Naive B cell (primary cell): ENCODE results near the gene CHAT. TPM values are rescaled to one million over a fixed set of nuclear protein-coding genes. Genes with fewer than 3 reads are reported as not detected.

ENCODE experiments used
- ATAC-seq, 2 donors: fragments of 150-1000 bp; cut with Tn5 transposase; 2 replicates each; pipeline ENCODE4 v1.10.0; 2021; ENCODE audit warnings: low read depth in 2 of 2, mild to moderate bottlenecking in 2 of 2, moderate library complexity in 2 of 2
- DNase-seq: peaks from one replicate; pipeline ENCODE4 v3.0.0; 2022
- H3K27ac Mint-ChIP-seq, 6 donors: one replicate each; pipeline ENCODE4 v1.8.0; 2020 to 2022; ENCODE audit warnings: mild to moderate bottlenecking in 6 of 6, mixed read lengths in 6 of 6, moderate library complexity in 5 of 6, inconsistent platforms in 2 of 6
- H3K27me3 Mint-ChIP-seq, 3 donors: one replicate each; pipeline ENCODE4 v1.8.0; 2021 to 2022; ENCODE audit warnings: mixed read lengths in 3 of 3, mild to moderate bottlenecking in 1 of 3
- H3K36me3 Mint-ChIP-seq, 2 donors: one replicate each; pipeline ENCODE4 v1.8.0; 2020 to 2022; ENCODE audit warnings: mixed read lengths in 2 of 2, inconsistent platforms in 1 of 2, mild to moderate bottlenecking in 1 of 2
- H3K4me1 Mint-ChIP-seq, 3 donors: one replicate each; pipeline ENCODE4 v1.8.0; 2020 to 2022; ENCODE audit warnings: mixed read lengths in 3 of 3, inconsistent platforms in 1 of 3, mild to moderate bottlenecking in 1 of 3, moderate library complexity in 1 of 3
- H3K4me3 Mint-ChIP-seq, 8 donors: one replicate each; pipeline ENCODE4 v1.8.0; 2020 to 2022; ENCODE audit warnings: mild to moderate bottlenecking in 8 of 8, mixed read lengths in 8 of 8, moderate library complexity in 8 of 8, inconsistent platforms in 2 of 8
- H3K9me3 Mint-ChIP-seq, 7 donors: one replicate each; pipeline ENCODE4 v1.8.0; 2020 to 2022; ENCODE audit warnings: mixed read lengths in 7 of 7, mild to moderate bottlenecking in 5 of 7, inconsistent platforms in 2 of 7, moderate library complexity in 1 of 7
- polyA plus RNA-seq, 6 donors: library from polyadenylated mRNA; unstranded; fragments of 300-500 nt; fragmentation: Illumina TruSeq; gene quantifications; one replicate each; pipeline ENCODE4 v1.2.3, GENCODE V29; 2021; ENCODE audit warnings: low read depth in 6 of 6

Gene CHAT
- polyA plus RNA-seq, 6 donors from 2014 or later: not detected

DNA sequence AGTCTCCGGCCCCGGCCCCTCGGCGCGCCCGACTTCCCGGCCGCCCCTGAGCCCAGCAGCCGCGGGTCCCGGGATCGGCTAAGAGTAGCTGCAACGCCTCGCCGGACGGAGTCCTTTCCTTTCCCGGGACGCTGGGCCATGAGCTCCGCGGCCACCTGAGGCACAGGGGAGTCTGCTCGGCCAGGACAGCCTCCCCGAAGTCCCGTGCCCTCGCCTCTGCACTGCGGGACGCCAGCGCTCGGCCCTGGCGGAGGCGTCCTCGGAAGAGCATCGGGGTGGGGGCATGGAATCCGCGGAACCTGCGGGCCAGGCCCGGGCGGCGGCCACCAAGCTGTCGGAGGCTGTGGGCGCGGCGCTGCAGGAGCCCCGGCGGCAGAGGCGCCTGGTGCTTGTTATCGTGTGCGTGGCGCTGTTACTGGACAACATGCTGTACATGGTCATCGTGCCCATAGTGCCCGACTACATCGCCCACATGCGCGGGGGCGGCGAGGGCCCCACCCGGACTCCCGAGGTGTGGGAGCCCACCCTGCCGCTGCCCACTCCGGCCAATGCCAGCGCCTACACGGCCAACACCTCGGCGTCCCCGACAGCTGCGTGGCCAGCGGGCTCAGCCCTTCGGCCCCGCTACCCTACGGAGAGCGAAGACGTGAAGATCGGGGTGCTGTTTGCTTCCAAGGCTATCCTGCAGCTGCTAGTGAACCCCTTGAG, 3.2 kb upstream of the CHAT start:
- H3K27ac Mint-ChIP-seq: no peak overlapping the region
- DNase-seq: no peak
- no peak for ATAC-seq
- H3K4me1 Mint-ChIP-seq: peaks cover 21 to 40% (median 27%) of the 10 kb centered on the region in 3 donors
- peaks cover 2 to 20% (median 8%) of the 10 kb centered on the region in 7 donors for H3K9me3 Mint-ChIP-seq
- no peak overlapping the region for H3K4me3 Mint-ChIP-seq
- peaks cover 51 to 85% (median 84%) of the 10 kb centered on the region in 3 donors for H3K27me3 Mint-ChIP-seq
- peaks cover 0 to 30% of the 10 kb centered on the region in 2 donors for H3K36me3 Mint-ChIP-seq

DNA sequence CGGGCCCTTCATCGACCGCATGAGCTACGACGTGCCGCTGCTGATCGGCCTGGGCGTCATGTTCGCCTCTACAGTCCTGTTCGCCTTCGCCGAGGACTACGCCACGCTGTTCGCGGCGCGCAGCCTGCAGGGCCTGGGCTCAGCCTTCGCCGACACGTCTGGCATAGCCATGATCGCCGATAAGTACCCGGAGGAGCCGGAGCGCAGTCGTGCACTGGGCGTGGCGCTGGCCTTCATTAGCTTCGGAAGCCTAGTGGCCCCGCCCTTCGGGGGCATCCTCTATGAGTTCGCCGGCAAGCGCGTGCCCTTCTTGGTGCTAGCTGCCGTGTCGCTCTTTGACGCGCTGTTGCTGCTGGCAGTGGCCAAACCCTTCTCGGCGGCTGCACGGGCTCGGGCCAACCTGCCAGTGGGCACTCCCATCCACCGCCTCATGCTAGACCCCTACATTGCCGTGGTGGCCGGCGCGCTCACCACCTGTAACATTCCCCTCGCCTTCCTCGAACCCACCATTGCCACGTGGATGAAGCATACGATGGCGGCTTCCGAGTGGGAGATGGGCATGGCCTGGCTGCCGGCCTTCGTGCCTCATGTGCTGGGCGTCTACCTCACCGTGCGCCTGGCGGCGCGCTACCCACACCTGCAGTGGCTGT, 2.5 kb upstream of the CHAT start:
- no peak overlapping the region for H3K27ac Mint-ChIP-seq
- no peak for DNase-seq

DNA sequence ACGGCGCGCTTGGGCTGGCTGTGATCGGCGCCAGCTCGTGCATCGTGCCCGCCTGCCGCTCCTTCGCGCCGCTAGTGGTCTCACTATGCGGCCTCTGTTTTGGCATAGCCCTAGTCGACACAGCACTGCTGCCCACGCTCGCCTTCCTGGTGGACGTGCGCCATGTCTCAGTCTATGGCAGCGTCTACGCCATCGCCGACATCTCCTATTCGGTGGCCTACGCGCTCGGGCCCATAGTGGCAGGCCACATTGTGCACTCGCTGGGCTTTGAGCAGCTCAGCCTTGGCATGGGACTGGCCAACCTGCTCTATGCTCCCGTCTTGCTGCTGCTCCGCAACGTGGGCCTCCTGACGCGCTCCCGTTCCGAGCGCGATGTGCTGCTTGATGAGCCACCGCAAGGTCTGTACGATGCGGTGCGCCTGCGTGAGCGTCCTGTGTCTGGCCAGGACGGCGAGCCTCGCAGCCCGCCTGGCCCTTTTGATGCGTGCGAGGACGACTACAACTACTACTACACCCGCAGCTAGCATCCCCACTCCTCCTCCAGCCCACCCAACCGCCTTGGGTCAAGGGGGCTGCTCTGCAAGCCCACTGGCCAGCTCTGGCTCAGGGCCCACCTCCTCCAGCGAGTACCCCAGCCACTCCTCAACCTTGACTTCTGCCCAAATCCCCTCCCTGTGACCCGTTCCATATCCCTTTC, 1.9 kb upstream of the CHAT start:
- ATAC-seq (no peak), DNase-seq (no peak)
- peaks cover 48 to 86% (median 84%) of the 10 kb centered on the region in 3 donors for H3K27me3 Mint-ChIP-seq
- peak overlapping the region in 1 of 6 donors; percentile 33 for H3K27ac Mint-ChIP-seq
- peaks cover 0 to 25% of the 10 kb centered on the region in 2 donors for H3K36me3 Mint-ChIP-seq
- H3K4me1 Mint-ChIP-seq: peaks cover 17 to 33% (median 25%) of the 10 kb centered on the region in 3 donors
- H3K9me3 Mint-ChIP-seq: peaks cover 2 to 20% (median 8%) of the 10 kb centered on the region in 7 donors
- peak overlapping the region in 3 of 8 donors; percentile 31 to 51 (median 42) for H3K4me3 Mint-ChIP-seq

More for the DNA sequence above, 2.5 kb upstream of the CHAT start:
- Mint-ChIP-seq H3K9me3 (peaks cover 2 to 20% (median 8%) of the 10 kb centered on the region in 7 donors), H3K27me3 (peaks cover 55 to 86% (median 84%) of the 10 kb centered on the region in 3 donors), H3K4me3 (peak overlapping the region in 3 of 8 donors; percentile 31 to 55 (median 51)), H3K4me1 (peaks cover 21 to 40% (median 27%) of the 10 kb centered on the region in 3 donors), H3K36me3 (peaks cover 0 to 30% of the 10 kb centered on the region in 2 donors)
- no peak for ATAC-seq

DNA sequence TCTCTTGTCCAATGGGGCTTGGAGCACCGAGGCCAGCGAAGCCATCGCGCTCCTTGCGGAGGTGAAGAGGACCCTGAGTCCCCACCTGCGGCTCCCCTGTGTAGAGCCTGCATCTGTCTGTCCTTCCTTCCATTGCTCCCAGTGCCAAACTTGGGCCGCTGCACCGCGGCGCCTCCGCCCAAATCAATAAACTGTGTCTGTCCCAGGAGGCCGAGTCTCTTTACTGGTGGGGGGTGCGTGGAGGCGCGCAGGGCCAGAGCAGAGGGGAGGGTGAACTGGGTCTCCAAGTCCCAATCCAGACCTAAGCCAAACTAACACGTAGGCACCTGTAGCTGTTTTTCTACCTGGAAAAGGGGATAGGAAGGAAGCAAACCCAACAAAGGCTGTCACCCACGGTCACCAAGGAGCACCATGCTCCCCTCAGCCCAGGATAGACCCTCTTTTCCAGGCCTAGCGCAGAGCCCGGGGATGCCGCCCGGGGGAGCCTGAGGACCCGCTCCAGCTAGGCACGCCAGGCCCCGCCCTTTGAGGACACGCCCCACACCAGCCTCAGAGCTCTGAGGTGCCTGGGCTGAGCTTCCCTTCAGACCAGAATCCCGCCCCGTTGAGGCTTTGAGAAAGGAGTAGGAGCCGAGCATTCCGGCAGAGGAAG, 1.2 kb upstream of the CHAT start:
- ATAC-seq (no peak), DNase-seq (no peak)
- H3K4me3 Mint-ChIP-seq: peak overlapping the region in 2 of 8 donors; percentile 42 to 59
- H3K27me3 Mint-ChIP-seq: peaks cover 43 to 86% (median 84%) of the 10 kb centered on the region in 3 donors
- H3K9me3 Mint-ChIP-seq: peaks cover 2 to 20% (median 8%) of the 10 kb centered on the region in 7 donors
- peaks cover 14 to 29% (median 23%) of the 10 kb centered on the region in 3 donors for H3K4me1 Mint-ChIP-seq
- H3K36me3 Mint-ChIP-seq: peaks cover 0 to 23% of the 10 kb centered on the region in 2 donors
- peak overlapping the region in 2 of 6 donors; percentile 33 to 65 for H3K27ac Mint-ChIP-seq

DNA sequence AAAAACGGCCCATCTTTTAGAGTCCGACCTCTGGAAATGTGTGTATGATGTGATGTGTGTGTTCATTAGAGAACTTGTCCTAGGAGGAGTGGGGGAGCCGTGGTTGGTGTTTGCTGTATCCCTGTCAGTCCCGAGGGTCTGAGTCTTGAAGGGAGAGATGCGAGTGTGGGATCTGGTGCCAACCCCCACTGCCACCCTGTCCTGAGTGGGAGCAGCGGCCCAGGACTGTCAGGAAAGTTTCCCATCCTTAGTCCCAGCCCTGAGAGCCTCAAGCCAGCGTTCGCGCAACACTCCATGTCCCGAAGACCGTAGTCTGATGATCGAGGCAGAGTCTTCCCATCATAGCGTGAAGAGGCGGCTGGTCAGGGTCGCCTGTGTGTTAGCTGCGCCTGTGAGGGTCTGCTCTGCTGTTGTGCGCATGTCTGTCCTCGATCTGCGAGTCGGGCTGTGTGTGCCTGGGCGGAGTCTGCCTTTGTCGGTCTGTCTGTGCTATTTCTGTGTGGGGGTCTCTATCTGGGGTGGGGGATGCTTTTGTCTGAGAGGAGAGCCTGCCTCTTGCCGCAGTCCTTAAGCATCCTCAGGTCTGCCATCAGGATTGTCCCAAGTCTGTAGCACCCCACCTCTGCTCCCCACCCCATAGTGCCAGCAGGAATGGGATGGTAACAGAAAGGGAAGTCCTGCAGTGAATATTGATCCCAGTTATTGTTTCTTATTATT, 514 bp upstream of the CHAT start:
- H3K4me1 Mint-ChIP-seq: peaks cover 14 to 29% (median 23%) of the 10 kb centered on the region in 3 donors
- H3K27ac Mint-ChIP-seq: peak overlapping the region in 1 of 6 donors; percentile 65
- H3K36me3 Mint-ChIP-seq: peaks cover 0 to 23% of the 10 kb centered on the region in 2 donors
- no peak for DNase-seq
- H3K4me3 Mint-ChIP-seq: peak overlapping the region in 2 of 8 donors; percentile 45 to 76
- peaks cover 43 to 86% (median 84%) of the 10 kb centered on the region in 3 donors for H3K27me3 Mint-ChIP-seq
- ATAC-seq: no peak
- peaks cover 2 to 17% (median 8%) of the 10 kb centered on the region in 7 donors for H3K9me3 Mint-ChIP-seq

DNA sequence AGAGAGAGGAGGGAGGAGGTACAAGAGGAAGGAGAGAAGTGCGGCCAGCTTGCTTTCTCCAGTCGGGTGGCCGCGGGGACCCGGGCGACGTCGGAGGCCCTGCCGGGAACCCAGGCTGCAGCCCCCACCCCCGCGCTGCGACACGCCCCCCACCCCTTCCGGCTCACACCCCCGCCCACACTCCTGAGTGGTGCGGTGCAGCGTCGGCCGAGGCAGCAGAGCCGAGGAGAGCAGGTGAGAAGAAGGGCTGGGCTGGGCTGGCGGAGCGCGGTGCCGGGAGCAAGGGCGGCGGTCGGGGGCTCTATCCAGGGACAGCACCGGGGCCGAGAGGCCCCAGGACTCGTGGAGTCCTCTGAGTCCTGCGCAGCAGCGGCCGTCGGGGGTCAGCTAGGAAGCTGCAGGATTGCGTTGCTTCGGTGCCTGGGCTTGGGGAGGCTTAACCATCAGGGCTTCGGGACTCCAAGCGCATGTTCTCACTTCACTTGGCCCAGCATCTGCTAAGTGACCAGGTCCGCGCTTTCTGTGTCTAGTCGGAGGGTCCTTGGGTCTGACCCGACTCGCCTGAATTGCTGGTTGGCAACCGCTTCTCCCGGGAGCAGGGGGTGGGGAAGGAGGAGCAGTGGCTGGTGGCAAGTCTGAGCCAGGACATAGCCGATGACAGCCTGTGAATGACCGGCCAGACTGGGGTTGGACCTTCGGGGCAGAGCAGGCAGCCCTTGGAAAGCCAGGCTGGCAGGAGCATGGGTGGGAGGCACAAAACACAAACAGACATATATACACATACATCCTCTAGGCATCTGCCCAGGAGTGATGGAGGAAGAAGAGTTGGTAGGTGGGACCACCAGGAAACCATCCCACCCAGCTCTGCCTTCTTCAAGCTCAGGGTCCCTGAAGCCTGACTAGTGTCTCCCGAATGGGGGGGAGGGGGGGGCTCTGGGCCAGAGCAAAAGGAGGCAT, 683 bp downstream of the CHAT start:
- H3K27ac Mint-ChIP-seq: no peak overlapping the region
- H3K36me3 Mint-ChIP-seq: peaks cover 0 to 23% of the 10 kb centered on the region in 2 donors
- H3K9me3 Mint-ChIP-seq: peaks cover 2 to 12% (median 8%) of the 10 kb centered on the region in 7 donors
- peaks cover 14 to 24% (median 23%) of the 10 kb centered on the region in 3 donors for H3K4me1 Mint-ChIP-seq
- H3K4me3 Mint-ChIP-seq: peak overlapping the region in 1 of 8 donors; percentile 21
- H3K27me3 Mint-ChIP-seq: peaks cover 48 to 86% (median 84%) of the 10 kb centered on the region in 3 donors
- DNase-seq (no peak), ATAC-seq (no peak)

DNA sequence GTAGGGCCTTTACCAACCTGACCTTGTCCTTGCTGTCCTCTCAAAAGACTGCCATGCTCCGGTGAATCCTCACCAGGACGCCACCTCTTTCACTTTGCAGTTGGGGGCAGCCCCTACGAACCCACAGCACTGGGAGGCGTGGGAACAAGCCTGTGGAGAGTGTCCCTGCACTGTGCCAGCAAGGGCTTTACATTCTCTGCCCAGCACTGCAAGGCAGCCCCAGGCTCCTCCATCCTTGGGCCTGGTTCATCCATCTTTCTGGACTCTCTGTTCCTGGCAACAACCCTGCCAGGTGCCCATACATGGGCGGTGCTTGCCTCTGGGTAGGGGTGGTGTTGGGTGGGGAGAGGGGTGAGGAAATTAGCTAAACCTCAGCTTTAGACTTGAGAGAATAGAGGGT, 1.4 kb downstream of the CHAT start:
- peaks cover 52 to 92% (median 91%) of the 10 kb centered on the region in 3 donors for H3K27me3 Mint-ChIP-seq
- ATAC-seq: no peak
- peaks cover 2 to 12% (median 8%) of the 10 kb centered on the region in 7 donors for H3K9me3 Mint-ChIP-seq
- peaks cover 14 to 24% (median 23%) of the 10 kb centered on the region in 3 donors for H3K4me1 Mint-ChIP-seq
- no peak overlapping the region for H3K4me3 Mint-ChIP-seq
- peaks cover 0 to 23% of the 10 kb centered on the region in 2 donors for H3K36me3 Mint-ChIP-seq
- no peak overlapping the region for H3K27ac Mint-ChIP-seq
- DNase-seq: no peak

DNA sequence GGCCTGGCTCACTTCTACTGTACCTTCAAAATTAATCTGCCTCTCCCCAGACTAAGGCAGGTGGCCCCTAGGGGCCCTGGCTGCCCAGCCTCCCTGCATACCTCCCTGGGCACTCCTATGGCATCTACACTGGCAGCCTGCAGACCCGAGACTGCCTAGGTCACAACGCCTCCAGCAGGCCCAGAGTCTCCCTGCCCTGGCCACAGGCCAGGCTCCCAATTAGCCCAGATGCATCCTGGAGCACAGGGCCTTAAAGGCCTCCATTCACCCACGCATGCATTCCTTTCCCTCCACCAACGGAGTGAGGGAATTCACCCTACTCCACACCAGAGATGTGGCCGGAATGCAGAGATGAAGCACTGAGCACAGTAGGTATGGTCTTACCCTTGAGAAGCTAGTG, 1.9 kb downstream of the CHAT start:
- ATAC-seq (no peak), DNase-seq (no peak)
- H3K9me3 Mint-ChIP-seq: peaks cover 2 to 12% (median 8%) of the 10 kb centered on the region in 7 donors
- H3K4me3 Mint-ChIP-seq: peak overlapping the region in 1 of 8 donors; percentile 6
- peaks cover 14 to 24% (median 23%) of the 10 kb centered on the region in 3 donors for H3K4me1 Mint-ChIP-seq
- peaks cover 0 to 23% of the 10 kb centered on the region in 2 donors for H3K36me3 Mint-ChIP-seq
- peaks cover 53 to 93% (median 93%) of the 10 kb centered on the region in 3 donors for H3K27me3 Mint-ChIP-seq
- no peak overlapping the region for H3K27ac Mint-ChIP-seq

DNA sequence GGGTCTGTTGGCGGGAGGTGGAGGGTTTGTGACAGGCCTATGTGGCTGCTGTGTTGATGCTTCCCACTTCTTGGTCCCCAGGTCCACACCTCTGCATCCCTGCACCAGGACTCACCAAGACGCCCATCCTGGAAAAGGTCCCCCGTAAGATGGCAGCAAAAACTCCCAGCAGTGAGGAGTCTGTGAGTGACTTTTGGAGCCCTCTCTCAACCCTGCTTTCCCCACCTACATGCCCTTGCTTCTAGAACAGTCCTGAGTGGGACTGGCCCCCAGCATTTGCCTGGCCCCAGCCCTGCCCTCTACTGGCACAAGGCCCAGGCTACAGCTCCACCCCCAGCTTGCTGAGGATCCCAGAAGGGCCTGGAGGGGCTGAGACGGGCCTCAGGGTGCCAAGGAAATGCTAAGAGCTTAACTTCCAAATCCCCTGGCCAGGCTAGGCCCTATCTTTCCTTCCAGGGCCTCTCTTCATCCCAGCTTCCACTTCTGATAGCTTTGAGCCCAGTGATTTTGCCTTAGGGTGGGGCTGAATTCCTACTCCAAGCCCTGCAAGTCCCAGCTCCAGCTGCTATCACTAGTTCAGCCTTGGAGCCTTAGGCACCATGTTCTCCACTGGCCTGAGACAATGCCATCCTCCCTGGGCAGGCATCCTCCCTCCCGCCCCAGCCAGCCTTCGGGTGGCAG, 2.7 kb downstream of the CHAT start:
- Mint-ChIP-seq H3K4me3 (no peak overlapping the region), H3K9me3 (peaks cover 2 to 12% (median 8%) of the 10 kb centered on the region in 7 donors), H3K27me3 (peaks cover 53 to 91% (median 86%) of the 10 kb centered on the region in 3 donors), H3K27ac (no peak overlapping the region), H3K36me3 (peaks cover 0 to 19% of the 10 kb centered on the region in 2 donors), H3K4me1 (peaks cover 11 to 22% (median 19%) of the 10 kb centered on the region in 3 donors)
- ATAC-seq (no peak), DNase-seq (no peak)

DNA sequence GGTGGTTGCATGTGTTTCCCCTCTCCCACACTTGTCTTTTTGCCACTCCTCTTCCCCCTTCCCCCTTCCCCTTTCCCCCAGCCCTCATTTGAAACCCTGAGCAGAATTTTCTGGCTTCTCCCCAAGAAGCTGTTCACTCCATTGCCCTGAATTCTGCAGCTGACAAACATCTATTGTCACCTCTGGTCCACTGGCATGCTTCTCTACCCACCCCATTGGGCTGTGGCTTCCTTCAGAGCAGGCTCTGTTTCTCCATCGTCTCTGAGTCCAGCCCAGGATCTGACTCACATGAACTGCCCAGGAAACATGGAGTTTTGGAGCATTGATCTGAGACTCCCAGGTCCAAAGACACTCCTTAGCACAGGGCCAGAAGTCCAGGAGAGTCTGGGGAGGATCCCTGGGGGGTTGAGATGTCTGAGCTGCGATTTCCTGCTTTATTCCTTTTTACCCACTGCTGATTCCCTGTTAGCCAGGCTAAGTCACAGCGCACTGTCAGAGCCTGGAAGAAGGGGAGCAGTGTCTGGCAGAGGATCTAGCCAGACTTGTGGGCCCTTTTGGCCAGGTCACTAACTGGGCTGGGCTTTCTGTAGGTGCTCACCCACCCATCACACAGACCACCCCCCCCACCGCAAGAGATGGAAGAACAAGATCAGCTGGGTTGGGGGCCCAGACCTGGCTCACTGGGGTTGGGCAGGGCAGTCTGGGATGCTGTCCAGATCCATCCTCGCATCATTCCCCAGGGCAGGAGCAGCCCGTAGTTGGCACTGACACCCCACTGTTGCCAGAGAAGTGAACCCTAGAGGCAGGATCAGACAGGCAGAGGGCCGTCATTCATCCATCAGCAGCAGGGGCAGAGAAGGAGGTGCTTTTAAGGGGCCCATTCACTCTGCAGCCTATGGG, 3.5 kb downstream of the CHAT start:
- no peak for ATAC-seq
- Mint-ChIP-seq H3K36me3 (peaks cover 0 to 11% of the 10 kb centered on the region in 2 donors), H3K9me3 (peaks cover 1 to 7% (median 2%) of the 10 kb centered on the region in 7 donors), H3K27ac (no peak overlapping the region), H3K4me3 (no peak overlapping the region), H3K4me1 (peaks cover 7 to 18% (median 13%) of the 10 kb centered on the region in 3 donors), H3K27me3 (peaks cover 48 to 91% (median 81%) of the 10 kb centered on the region in 3 donors)
- DNase-seq: no peak
